Endothelial cell (in vitro differentiated cells): ENCODE results near the gene GCNT3. TPM values are rescaled to one million over a fixed set of nuclear protein-coding genes. Genes with fewer than 3 reads are reported as not detected.

Experiments
- DNase-seq: peaks from one replicate; pipeline ENCODE4 v3.0.0; 2021; ENCODE audit warnings: low spot score
- H3K27ac Mint-ChIP-seq: one replicate; pipeline ENCODE4 v1.8.0; 2021; ENCODE audit warnings: mixed read lengths, inconsistent platforms; ENCODE audit not compliant: unreplicated experiment
- H3K27me3 Mint-ChIP-seq: one replicate; pipeline ENCODE4 v1.8.0; 2021; ENCODE audit warnings: mild to moderate bottlenecking, moderate library complexity, mixed read lengths, inconsistent platforms; ENCODE audit not compliant: unreplicated experiment
- H3K36me3 Mint-ChIP-seq: one replicate; pipeline ENCODE4 v1.8.0; 2021; ENCODE audit warnings: mild to moderate bottlenecking, low read depth, mixed read lengths, inconsistent platforms; ENCODE audit not compliant: unreplicated experiment
- H3K4me1 Mint-ChIP-seq: one replicate; pipeline ENCODE4 v1.8.0; 2021; ENCODE audit warnings: mild to moderate bottlenecking, mixed read lengths, inconsistent platforms; ENCODE audit not compliant: unreplicated experiment
- H3K4me3 Mint-ChIP-seq: one replicate; pipeline ENCODE4 v1.8.0; 2021; ENCODE audit warnings: mild to moderate bottlenecking, mixed read lengths, inconsistent platforms; ENCODE audit not compliant: unreplicated experiment
- H3K9me3 Mint-ChIP-seq: one replicate; pipeline ENCODE4 v1.8.0; 2021; ENCODE audit warnings: mixed read lengths, inconsistent platforms; ENCODE audit not compliant: unreplicated experiment
- total RNA-seq: library from RNA; stranded (reverse); fragmentation: NEBNext Ultra II Directional; extraction: Animal tissue kit (Norgen Biotek cat#: 25700); gene quantifications from one replicate; pipeline ENCODE4 v1.2.1, GENCODE V29; 2021; ENCODE audit not compliant: unreplicated experiment
- TF ChIP-seq, protein P1 (sequence below): fragments of 200-600 bp; sonication (generic); IDR thresholded peaks from one replicate; pipeline ENCODE4 v1.5.0; 2021; ENCODE audit warnings: antibody characterized with exemption; ENCODE audit not compliant: unreplicated experiment

Gene GCNT3
- total RNA-seq, 1 donor from 2014 or later: not detected

DNA sequence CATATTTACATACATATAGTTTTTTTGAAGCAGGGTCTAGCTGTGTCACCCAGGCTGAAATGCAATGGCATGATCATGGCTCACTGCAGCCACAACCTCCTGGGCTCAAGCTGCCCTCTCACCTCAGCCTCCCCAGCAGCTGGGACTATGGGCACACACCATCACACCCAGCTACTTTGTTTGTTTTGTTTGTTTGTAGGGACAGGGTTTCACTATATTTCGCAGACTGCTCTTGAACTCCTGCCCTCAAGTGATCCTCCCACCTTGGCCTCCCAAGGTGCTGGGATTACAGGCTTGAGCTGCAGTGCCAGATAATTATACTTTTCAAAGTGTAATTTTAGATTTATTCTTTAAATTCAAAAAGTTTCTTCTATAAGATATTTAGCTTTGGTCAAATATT, 35.5 kb downstream of the GCNT3 start:
- Mint-ChIP-seq H3K4me3 (no peak overlapping the region), H3K27me3 (no peaks in the 10 kb centered on the region), H3K36me3 (peaks cover 9% of the 10 kb centered on the region), H3K4me1 (no peaks in the 10 kb centered on the region), H3K9me3 (no peaks in the 10 kb centered on the region), H3K27ac (no peak overlapping the region)
- TF ChIP-seq, protein P1, sequence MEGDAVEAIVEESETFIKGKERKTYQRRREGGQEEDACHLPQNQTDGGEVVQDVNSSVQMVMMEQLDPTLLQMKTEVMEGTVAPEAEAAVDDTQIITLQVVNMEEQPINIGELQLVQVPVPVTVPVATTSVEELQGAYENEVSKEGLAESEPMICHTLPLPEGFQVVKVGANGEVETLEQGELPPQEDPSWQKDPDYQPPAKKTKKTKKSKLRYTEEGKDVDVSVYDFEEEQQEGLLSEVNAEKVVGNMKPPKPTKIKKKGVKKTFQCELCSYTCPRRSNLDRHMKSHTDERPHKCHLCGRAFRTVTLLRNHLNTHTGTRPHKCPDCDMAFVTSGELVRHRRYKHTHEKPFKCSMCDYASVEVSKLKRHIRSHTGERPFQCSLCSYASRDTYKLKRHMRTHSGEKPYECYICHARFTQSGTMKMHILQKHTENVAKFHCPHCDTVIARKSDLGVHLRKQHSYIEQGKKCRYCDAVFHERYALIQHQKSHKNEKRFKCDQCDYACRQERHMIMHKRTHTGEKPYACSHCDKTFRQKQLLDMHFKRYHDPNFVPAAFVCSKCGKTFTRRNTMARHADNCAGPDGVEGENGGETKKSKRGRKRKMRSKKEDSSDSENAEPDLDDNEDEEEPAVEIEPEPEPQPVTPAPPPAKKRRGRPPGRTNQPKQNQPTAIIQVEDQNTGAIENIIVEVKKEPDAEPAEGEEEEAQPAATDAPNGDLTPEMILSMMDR: no peak
- no peak for DNase-seq

DNA sequence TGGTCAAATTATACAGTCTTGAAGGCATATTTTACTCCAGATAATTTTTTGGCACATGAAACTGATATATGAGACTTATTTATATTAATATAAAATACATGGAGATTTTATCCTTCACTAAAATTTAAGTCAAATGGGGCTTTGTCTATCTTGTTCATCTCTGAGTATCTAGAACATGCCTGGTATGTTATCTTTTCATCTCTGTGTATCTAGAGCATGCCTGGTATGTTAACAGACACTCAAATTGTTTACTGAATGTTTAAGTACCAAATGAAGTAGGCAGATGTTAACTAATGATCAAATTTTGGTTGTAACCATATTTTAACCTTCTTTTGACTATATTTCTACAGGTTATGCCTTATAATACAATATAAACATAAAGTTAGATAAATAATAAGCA, 38.0 kb downstream of the GCNT3 start:
- no peak for DNase-seq
- H3K27me3 Mint-ChIP-seq: no peaks in the 10 kb centered on the region
- TF ChIP-seq, protein P1: no peak
- H3K36me3 Mint-ChIP-seq: peaks cover 19% of the 10 kb centered on the region
- no peaks in the 10 kb centered on the region for H3K4me1 Mint-ChIP-seq
- H3K4me3 Mint-ChIP-seq: no peak overlapping the region
- H3K27ac Mint-ChIP-seq: no peak overlapping the region
- no peaks in the 10 kb centered on the region for H3K9me3 Mint-ChIP-seq

DNA sequence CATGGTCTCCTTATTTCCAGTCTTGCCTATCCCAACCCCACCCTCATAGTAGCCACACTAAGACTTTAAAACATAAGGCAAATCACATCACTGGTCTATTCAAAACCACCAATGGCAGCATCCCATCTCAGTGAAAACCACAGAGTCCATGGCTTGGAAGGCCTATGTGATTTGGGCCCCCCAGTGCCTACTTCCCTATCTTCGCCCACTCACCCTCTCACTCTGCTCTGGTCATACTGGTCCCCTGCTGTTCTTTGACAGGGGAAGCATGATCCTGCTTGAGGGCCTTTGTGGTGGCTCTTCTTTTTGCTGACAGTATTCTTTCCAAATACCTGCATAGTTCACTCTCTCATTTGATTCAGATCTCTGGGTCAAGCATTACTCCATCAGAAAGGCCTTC, 42.5 kb downstream of the GCNT3 start:
- TF ChIP-seq, protein P1: no peak
- Mint-ChIP-seq H3K4me1 (no peaks in the 10 kb centered on the region), H3K9me3 (no peaks in the 10 kb centered on the region), H3K36me3 (peaks cover 19% of the 10 kb centered on the region), H3K4me3 (no peak overlapping the region), H3K27me3 (no peaks in the 10 kb centered on the region), H3K27ac (no peak overlapping the region)
- DNase-seq: no peak

DNA sequence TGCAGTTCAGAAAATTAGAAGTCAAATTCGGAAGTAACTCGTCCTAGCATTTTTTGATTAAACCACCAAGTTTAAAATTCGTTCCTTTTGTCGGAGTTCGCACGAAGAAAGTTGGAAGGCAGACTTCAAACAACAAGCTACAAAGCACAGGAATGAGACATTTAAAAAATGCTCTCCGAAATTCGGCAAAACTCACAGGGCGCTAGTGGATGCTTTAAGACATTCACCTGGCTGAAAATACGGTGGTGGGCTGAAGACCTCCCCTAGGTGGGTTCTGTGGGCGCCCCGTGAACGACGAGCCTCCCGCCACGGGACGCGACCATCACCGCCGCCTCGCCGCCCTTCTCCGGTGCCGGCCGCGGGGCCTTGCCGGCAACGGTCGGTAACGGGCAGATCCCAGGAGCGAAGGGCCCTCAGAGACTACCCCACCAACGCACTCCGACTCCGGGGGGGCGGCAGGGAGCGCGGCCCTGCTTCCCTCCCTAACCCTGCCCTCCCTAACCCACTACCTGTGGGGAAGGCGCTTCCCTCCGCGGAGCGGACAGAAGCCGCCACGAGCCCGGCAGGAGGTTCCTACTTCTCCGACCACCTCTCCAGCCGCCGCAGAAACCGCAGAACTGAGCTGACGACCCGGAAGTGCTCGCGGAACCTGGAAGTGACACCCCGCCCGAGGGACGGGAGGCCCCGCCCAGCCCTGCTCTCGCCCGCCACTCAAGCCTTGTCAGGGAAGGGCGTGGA, 45.5 kb downstream of the GCNT3 start, which contains the start of gene GTF2A2:
TSS of gene GTF2A2 (minus strand) at position 619 of the 738 bp plus-strand sequence. CDS start 5,238 bp downstream, outside the sequence.
- peak; percentile 94 for DNase-seq
- peaks cover 25% of the 10 kb centered on the region for H3K36me3 Mint-ChIP-seq
- no peak within 1 kb of the TSS for H3K4me3 Mint-ChIP-seq
- no peaks in the 10 kb centered on the region for H3K4me1 Mint-ChIP-seq
- H3K27me3 Mint-ChIP-seq: no peaks in the 10 kb centered on the region
- TF ChIP-seq, protein P1: peak; percentile 12
- peak within 1 kb of the TSS; percentile 72 for H3K27ac Mint-ChIP-seq
- H3K9me3 Mint-ChIP-seq: no peaks in the 10 kb centered on the region

DNA sequence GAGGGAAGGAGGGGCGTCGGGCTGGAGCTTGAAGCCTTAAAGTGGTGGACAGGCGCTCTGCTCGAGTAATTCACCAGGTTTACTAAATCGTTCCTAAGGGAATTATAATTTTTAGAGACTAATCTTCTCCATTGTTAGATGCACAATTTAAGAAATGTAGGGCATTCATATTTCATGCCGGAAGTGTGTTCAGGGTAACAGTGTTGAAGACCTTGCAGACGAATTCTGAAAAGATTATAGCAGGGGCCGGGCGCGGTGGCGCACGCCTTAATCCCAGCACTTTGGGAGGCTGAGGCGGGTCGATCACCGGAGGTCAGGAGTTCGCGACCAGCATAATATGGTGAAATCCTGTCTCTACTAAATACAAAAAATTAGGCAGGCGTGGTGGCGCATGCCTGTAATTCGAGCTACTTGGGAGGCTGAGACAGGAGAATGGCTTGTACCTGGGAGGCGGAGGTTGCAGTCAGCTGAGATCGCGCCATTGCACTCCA, 46.1 kb downstream of the GCNT3 start:
- Mint-ChIP-seq H3K4me3 (no peak overlapping the region), H3K36me3 (peaks cover 23% of the 10 kb centered on the region), H3K27me3 (no peaks in the 10 kb centered on the region), H3K27ac (no peak overlapping the region), H3K4me1 (no peaks in the 10 kb centered on the region), H3K9me3 (no peaks in the 10 kb centered on the region)
- no peak for DNase-seq
- TF ChIP-seq, protein P1: no peak
